Chondrocyte (in vitro differentiated cells): ENCODE results near the gene FASN. TPM values are rescaled to one million over a fixed set of nuclear protein-coding genes. Genes with fewer than 3 reads are reported as not detected.

ENCODE experiments used
- DNase-seq: peaks from one replicate; pipeline ENCODE4 v3.0.0; 2021; ENCODE audit warnings: mixed read lengths, low spot score
- H3K27ac Mint-ChIP-seq: one replicate; pipeline ENCODE4 v1.8.0; 2021; ENCODE audit warnings: mild to moderate bottlenecking, moderate library complexity, mixed read lengths; ENCODE audit not compliant: unreplicated experiment
- H3K27me3 Mint-ChIP-seq: 2 replicates; pipeline ENCODE4 v1.8.0; 2021; ENCODE audit warnings: low read depth, mixed read lengths
- H3K36me3 Mint-ChIP-seq: 2 replicates; pipeline ENCODE4 v1.8.0; 2021; ENCODE audit warnings: low read depth, mixed read lengths
- H3K4me1 Mint-ChIP-seq: 2 replicates; pipeline ENCODE4 v1.8.0; 2021; ENCODE audit warnings: low read depth, mild to moderate bottlenecking, mixed read lengths
- H3K4me3 Mint-ChIP-seq: one replicate; pipeline ENCODE4 v1.8.0; 2021; ENCODE audit warnings: mild to moderate bottlenecking, moderate library complexity, mixed read lengths; ENCODE audit not compliant: unreplicated experiment
- H3K9me3 Mint-ChIP-seq: 2 replicates; pipeline ENCODE4 v1.8.0; 2021; ENCODE audit warnings: low read depth, mixed read lengths
- CTCF ChIP-seq: fragments of 200-600 bp; sonication (generic); IDR thresholded peaks from 2 replicates; pipeline ENCODE4 v1.5.0; 2021; ENCODE audit warnings: antibody characterized with exemption, mild to moderate bottlenecking, moderate library complexity
- total RNA-seq: library from RNA; stranded (reverse); gene quantifications from 3 replicates; pipeline ENCODE4 v1.2.1, GENCODE V29; 2021

Gene FASN
- total RNA-seq, 1 donor from 2014 or later = 141 TPM

GRCh38 chr17:82078433-82078832, 19.6 kb downstream of the FASN start:
- no peak for DNase-seq
- Mint-ChIP-seq H3K27ac (no peak overlapping the region), H3K4me1 (no peaks in the 10 kb centered on the region), H3K4me3 (no peak overlapping the region), H3K27me3 (no peaks in the 10 kb centered on the region), H3K36me3 (peaks cover 11% of the 10 kb centered on the region), H3K9me3 (no peaks in the 10 kb centered on the region)
- no peak for TF ChIP-seq CTCF

- Mint-ChIP-seq H3K4me3 (no peak overlapping the region), H3K9me3 (no peaks in the 10 kb centered on the region), H3K27ac (peak overlapping the region; percentile 57), H3K27me3 (no peaks in the 10 kb centered on the region), H3K36me3 (peaks cover 11% of the 10 kb centered on the region), H3K4me1 (no peaks in the 10 kb centered on the region)
- no peak for TF ChIP-seq CTCF
- DNase-seq = no peak
Measured at GRCh38 chr17:82077617-82078358, 20.2 kb downstream of the FASN start.

GRCh38 chr17:82076785-82077591, 21.0 kb downstream of the FASN start:
- H3K36me3 Mint-ChIP-seq = peaks cover 11% of the 10 kb centered on the region
- no peaks in the 10 kb centered on the region for H3K9me3 Mint-ChIP-seq
- DNase-seq = no peak
- H3K27me3 Mint-ChIP-seq = no peaks in the 10 kb centered on the region
- H3K4me1 Mint-ChIP-seq = no peaks in the 10 kb centered on the region
- H3K4me3 Mint-ChIP-seq = no peak overlapping the region
- TF ChIP-seq CTCF = no peak
- H3K27ac Mint-ChIP-seq = no peak overlapping the region

GRCh38 chr17:82076018-82076784, 21.8 kb downstream of the FASN start:
- H3K27me3 Mint-ChIP-seq = no peaks in the 10 kb centered on the region
- no peaks in the 10 kb centered on the region for H3K9me3 Mint-ChIP-seq
- no peak for TF ChIP-seq CTCF
- H3K4me1 Mint-ChIP-seq = no peaks in the 10 kb centered on the region
- DNase-seq = no peak
- no peak overlapping the region for H3K4me3 Mint-ChIP-seq
- peaks cover 11% of the 10 kb centered on the region for H3K36me3 Mint-ChIP-seq
- H3K27ac Mint-ChIP-seq = no peak overlapping the region

GRCh38 chr17:82073446-82073845, 24.6 kb downstream of the FASN start:
- peak overlapping the region; percentile 49 for H3K27ac Mint-ChIP-seq

More at GRCh38 chr17:82073446-82073845, 24.6 kb downstream of the FASN start:
- Mint-ChIP-seq H3K4me1 (no peaks in the 10 kb centered on the region), H3K27me3 (no peaks in the 10 kb centered on the region), H3K36me3 (peaks cover 3% of the 10 kb centered on the region), H3K4me3 (no peak overlapping the region), H3K9me3 (no peaks in the 10 kb centered on the region)
- no peak for DNase-seq
- no peak for TF ChIP-seq CTCF
